ENCODE measurements around the gene GTF3C1.

GRCh38 chr16:27498916-27499658 is 50.6 kb downstream of the GTF3C1 start:
- no peak for TF ChIP-seq EP300 (conservative IDR thresholded peaks at IDR 0.05; ENCODE audit: poor library complexity, severe bottlenecking)
- TF ChIP-seq CTCF (IDR thresholded peaks at IDR 0.05; ENCODE audit: poor library complexity, severe bottlenecking): no peak
- no peak for TF ChIP-seq EZH2 (IDR thresholded peaks at IDR 0.05; ENCODE audit: borderline replicate concordance, insufficient read depth, low read length, poor library complexity, severe bottlenecking)
- no peak for TF ChIP-seq POLR2AphosphoS5 (IDR thresholded peaks at IDR 0.05)
